ENCODE measurements around the gene GALNT9. TPM values are rescaled to one million over a fixed set of nuclear protein-coding genes. Genes with fewer than 3 reads are reported as not detected.

The GALNT9 gene
- total RNA-seq, 1 donor = not detected

GRCh38 chr12:132214891-132215290 is 114.5 kb downstream of the GALNT9 start:
- H3K4me3 ChIP-seq (ENCODE audit: low read depth, low read length) = no peak overlapping the region
- TF ChIP-seq CTCF (IDR thresholded peaks at IDR 0.05; ENCODE audit: insufficient read depth, low read depth, low read length) = no peak
- DNase-seq (ENCODE audit: low read depth) = no peak

GRCh38 chr12:132214161-132214476 is 115.3 kb downstream of the GALNT9 start:
- no peak for DNase-seq (ENCODE audit: low read depth)
- no peak overlapping the region for H3K4me3 ChIP-seq (ENCODE audit: low read depth, low read length)
- TF ChIP-seq CTCF (IDR thresholded peaks at IDR 0.05; ENCODE audit: insufficient read depth, low read depth, low read length) = no peak

- DNase-seq (ENCODE audit: low read depth) = no peak
- no peak overlapping the region for H3K4me3 ChIP-seq (ENCODE audit: low read depth, low read length)
- no peak for TF ChIP-seq CTCF (IDR thresholded peaks at IDR 0.05; ENCODE audit: insufficient read depth, low read depth, low read length)
Measured at GRCh38 chr12:132213359-132214160, 115.8 kb downstream of the GALNT9 start.

- H3K4me3 ChIP-seq (ENCODE audit: low read depth, low read length) = no peak overlapping the region
- no peak for TF ChIP-seq CTCF (IDR thresholded peaks at IDR 0.05; ENCODE audit: insufficient read depth, low read depth, low read length)
- DNase-seq (ENCODE audit: low read depth) = no peak
Measured at GRCh38 chr12:132211816-132212215, 117.6 kb downstream of the GALNT9 start.

GRCh38 chr12:132211326-132211725 is 118.1 kb downstream of the GALNT9 start:
- TF ChIP-seq CTCF (IDR thresholded peaks at IDR 0.05; ENCODE audit: insufficient read depth, low read depth, low read length) = no peak
- H3K4me3 ChIP-seq (ENCODE audit: low read depth, low read length) = no peak overlapping the region
- DNase-seq (ENCODE audit: low read depth) = no peak

GRCh38 chr12:132210223-132211055 is 119.0 kb downstream of the GALNT9 start:
- no peak for TF ChIP-seq CTCF (IDR thresholded peaks at IDR 0.05; ENCODE audit: insufficient read depth, low read depth, low read length)
- H3K4me3 ChIP-seq (ENCODE audit: low read depth, low read length) = no peak overlapping the region
- no peak for DNase-seq (ENCODE audit: low read depth)
